ENCODE results near the gene STRIT1.

STRIT1 gene

DNA sequence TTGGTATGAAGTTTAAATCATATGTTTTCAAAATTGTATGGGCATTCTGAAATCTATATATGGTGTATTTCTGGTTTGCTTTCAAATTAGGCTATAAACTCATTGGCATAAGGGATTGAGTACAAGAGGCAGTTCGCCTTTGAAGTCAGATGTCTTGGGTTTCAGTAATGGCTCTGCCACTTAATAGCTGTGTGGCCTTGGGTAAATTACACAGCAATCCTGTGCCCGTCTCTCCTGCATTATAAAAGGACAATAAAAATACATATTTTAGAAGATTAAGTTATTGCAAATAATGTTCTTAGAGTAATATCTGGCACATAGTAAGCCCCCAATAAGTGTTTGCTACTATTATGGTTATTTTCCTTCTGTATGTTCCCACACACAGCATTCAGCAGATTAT is 20.4 kb upstream of the STRIT1 start:
- TF ChIP-seq CTCF (IDR thresholded peaks at IDR 0.05; ENCODE audit: extremely low read depth, missing control alignments), result no peak
- DNase-seq (ENCODE audit: low spot score), result no peak

GRCh38 chr3:155313300-155313699 is 19.8 kb upstream of the STRIT1 start:
- DNase-seq (ENCODE audit: low spot score), result no peak
- no peak for TF ChIP-seq CTCF (IDR thresholded peaks at IDR 0.05; ENCODE audit: extremely low read depth, missing control alignments)

DNA sequence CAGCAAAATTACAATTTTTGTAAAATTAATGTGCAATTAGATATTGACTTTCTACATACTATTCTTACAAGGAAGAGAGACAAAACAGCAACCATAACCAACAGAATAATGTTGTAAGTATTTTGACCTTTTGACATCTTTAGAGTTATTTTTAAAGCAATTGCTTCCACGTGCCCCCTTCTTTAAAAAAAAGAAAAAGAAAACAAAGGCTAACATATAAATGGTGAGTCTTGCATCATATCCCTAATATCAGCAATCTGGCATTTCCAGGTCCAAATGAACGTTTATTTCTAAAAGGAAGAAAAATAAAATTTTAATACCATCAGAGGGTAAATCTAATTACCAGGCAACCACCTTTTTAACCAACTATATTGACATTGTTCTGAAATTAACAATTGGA is 19.3 kb upstream of the STRIT1 start:
- TF ChIP-seq CTCF (IDR thresholded peaks at IDR 0.05; ENCODE audit: extremely low read depth, missing control alignments), result no peak

DNA sequence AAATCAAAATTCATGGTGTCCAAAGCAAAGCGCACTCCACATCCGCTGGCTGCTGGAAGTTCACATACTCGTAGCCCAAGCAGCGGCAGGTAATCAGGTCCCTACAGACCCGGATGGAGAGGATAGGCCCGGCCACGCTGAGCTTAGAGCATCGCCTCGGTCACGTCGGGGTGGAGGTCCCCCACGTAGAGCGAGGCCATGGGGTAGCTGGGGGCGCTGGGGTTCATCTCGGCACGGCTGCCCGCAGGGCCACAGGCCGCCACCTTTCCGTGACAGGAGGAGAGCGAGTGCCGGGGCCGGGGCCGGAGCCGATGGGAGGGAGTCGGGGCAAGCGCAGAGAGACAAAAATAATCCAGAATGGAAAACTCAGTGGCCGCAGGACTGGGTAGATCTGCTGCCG is 16.1 kb upstream of the STRIT1 start:
- DNase-seq (ENCODE audit: low spot score), result no peak
- TF ChIP-seq CTCF (IDR thresholded peaks at IDR 0.05; ENCODE audit: extremely low read depth, missing control alignments), result no peak

More for the DNA sequence above, 19.3 kb upstream of the STRIT1 start:
- DNase-seq (ENCODE audit: low spot score), result no peak

DNA sequence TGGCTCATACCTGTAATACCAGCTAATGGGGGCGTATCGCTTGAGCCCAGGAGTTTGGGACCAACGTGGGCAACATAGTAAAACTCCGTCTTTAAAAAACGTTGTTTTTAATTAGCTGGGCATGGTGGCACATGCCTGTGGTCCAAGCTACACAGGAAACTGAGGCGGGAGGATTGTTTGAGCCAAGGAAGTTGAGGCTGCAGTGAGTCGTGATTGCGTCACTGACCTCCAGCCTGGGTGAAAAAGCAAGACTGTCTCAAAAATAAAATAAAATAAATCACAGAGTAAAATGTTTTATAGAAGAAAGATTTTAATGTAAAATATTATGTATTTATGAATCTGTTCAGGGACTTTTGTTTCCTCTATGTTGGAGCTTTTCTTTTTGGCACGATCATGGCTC is 15.3 kb upstream of the STRIT1 start:
- no peak for DNase-seq (ENCODE audit: low spot score)
- no peak for TF ChIP-seq CTCF (IDR thresholded peaks at IDR 0.05; ENCODE audit: extremely low read depth, missing control alignments)

DNA sequence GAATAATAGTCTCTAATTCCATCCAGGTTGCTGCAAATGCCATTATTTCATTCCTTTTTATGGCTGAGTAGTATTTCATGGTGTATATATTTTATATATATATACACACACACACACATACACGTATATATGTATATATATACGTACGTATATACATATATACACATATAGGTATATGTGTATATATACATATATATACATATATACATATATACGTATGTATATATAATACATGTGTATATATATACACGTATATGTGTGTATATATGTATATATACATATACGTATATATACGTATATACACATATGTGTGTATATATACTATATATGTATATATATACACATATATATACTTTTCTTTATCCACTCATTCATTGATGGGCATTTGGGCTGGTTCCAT is 13.7 kb upstream of the STRIT1 start:
- TF ChIP-seq CTCF (IDR thresholded peaks at IDR 0.05; ENCODE audit: extremely low read depth, missing control alignments), result no peak
- no peak for DNase-seq (ENCODE audit: low spot score)

GRCh38 chr3:155304394-155304793 is 10.9 kb upstream of the STRIT1 start:
- no peak for TF ChIP-seq CTCF (IDR thresholded peaks at IDR 0.05; ENCODE audit: extremely low read depth, missing control alignments)

More at GRCh38 chr3:155304394-155304793, 10.9 kb upstream of the STRIT1 start:
- DNase-seq (ENCODE audit: low spot score), result no peak

Measured in GM20000 (cell line).